GM18868 (cell line): Measurements from ENCODE around the gene SCN9A.
"Not testable (repeated sequence)": the region's sequence is repeated elsewhere in the genome, so short reads cannot be mapped to it uniquely, and the experiment has no call there.

Experiments used
- ATAC-seq: cut with Tn5 transposase; IDR thresholded peaks from one replicate; pipeline ENCODE4 v1.9.1; 2021; ENCODE audit warnings: mild to moderate bottlenecking, moderate library complexity; ENCODE audit not compliant: unreplicated experiment

Gene SCN9A

GRCh38 chr2:166337932-166338331 is 37.8 kb downstream of the SCN9A start:
- ATAC-seq = no peak

DNA sequence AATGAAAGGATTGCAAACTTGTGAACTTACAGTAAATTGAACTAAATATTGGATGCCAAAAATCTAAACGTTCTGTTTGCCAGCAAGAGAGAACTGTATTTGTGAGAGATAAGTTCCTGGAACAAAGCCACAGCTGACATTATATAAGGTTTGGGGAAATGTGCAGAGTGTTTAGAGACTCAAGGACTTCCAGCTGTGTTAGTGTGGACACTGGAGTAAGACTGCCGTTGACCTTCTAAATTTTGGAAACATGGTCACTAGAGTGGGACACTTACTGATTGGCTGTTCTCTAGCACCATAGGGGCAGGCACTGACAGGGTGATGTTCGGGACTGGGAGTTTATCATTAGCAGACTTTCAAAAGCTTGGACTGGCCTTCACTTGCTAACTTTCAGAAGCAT is 40.5 kb downstream of the SCN9A start:
- ATAC-seq = no peak

DNA sequence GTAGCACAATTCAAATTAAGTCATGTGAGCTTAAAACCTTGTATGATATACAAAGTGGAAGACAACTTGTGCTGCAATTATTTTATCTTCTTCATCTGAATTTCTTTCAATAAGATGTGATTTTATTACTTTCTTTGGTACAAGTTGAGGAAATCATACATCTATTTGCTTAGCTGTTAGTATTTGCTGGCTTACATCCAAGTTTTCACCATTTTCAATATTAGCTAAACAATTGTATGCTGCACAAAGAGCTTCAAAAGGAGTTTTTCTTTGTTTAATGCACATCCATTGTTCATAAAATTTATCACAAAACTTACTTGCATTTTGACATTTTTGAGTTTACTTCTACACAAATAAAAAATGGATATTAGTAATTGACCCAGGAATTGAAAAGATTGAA is 40.9 kb downstream of the SCN9A start:
- ATAC-seq = no peak

GRCh38 chr2:166333801-166334200 is 41.9 kb downstream of the SCN9A start:
- no peak for ATAC-seq

DNA sequence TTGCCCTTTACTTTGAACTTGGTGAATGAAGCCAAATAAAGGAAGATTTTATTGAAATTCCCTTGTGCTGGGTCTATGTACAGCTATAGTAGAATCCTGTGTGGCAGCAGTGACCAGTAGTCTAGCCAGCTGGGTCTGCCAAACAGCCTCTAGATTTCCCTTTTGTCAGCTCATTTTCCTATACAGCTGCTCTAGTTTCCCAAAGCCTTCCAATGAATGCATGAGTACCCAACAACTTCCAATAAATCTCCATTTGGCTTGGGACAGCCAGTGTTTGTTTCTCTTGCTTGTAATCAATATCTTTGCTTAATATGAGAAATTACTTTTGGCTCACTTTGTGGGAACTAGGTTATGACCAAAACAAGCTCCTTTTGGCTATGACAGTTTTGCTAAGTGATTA is 43.6 kb downstream of the SCN9A start:
- ATAC-seq = no peak

GRCh38 chr2:166331468-166331867 is 44.3 kb downstream of the SCN9A start:
- ATAC-seq = no peak

GRCh38 chr2:166329465-166329864 is 46.3 kb downstream of the SCN9A start:
- ATAC-seq = no peak

DNA sequence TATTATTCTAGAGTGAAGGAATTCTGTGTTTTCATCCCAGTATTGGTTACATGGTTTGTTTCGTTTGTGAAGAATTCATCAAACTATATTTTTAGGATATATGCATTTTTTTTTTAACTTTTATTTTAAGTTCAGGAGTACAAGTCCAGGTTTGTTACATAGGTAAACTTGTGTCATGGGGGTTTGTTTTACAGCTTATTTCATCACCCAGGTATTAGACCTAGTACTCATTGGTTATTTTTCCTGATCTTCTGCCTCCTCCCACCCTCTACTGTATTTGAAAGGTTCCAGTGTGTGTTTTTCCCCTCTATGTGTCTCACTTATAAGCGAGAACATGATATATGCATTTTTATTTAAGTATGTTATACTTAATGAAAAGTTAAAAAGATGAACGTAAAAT is 47.6 kb downstream of the SCN9A start:
- no peak for ATAC-seq

DNA sequence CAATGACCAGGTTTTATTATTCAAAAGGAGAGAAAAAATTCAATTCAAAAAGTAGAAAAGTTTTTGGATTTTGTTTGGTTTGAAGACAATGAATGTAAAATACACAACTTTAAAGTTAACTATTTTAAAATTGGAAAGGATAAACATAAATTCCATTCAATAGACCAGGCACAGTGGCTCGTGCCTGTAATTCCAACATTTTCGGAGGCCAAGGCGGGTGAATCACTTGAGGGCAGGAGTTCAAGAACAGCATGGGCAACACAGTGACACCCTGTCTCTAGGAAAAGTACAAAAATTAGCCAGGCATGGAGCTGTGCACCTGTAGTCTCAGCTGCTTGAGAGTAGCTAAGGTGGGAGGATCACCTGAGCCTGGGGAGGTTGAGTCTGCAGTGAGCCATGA is 54.7 kb downstream of the SCN9A start:
- ATAC-seq = no peak

DNA sequence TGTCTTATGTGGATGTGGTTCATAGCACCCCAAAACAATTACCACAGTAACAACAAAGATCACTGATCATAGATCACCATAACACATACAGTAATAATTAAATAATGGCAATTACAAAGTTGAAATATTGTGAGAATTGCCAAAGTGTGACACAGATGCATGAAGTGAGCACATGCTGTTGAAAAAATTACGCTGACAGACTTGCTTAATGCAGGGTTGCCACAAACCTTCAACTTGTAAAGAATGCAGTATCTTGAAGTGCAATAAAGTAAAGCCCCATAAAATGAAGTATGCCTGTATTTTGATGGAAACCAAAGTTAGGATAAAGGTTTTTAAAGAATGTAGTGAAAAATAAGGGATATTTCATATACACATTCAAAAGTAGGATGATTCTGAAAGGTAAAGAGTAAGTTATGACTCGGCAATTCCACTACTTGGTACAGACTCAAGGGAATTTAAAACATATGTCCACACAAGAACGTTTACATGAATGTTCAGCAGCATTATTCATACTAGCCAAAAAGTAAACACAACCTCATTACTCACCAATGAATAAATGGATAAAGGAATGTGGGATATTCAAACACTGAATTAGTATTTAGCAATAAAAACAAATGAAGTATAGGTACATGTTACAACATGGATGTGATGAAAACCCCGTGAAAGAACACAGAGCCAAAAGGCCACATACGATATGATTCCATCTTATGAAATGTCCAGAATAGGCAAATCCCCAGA is 61.6 kb downstream of the SCN9A start:
- no peak for ATAC-seq

- ATAC-seq = not testable (repeated sequence)
These were observed 62.9 kb downstream of the SCN9A start for GRCh38 chr2:166312863-166313262.

GRCh38 chr2:166307326-166307725 is 68.4 kb downstream of the SCN9A start:
- no peak for ATAC-seq

- no peak for ATAC-seq
These were observed 71.1 kb downstream of the SCN9A start for GRCh38 chr2:166304656-166305055.

DNA sequence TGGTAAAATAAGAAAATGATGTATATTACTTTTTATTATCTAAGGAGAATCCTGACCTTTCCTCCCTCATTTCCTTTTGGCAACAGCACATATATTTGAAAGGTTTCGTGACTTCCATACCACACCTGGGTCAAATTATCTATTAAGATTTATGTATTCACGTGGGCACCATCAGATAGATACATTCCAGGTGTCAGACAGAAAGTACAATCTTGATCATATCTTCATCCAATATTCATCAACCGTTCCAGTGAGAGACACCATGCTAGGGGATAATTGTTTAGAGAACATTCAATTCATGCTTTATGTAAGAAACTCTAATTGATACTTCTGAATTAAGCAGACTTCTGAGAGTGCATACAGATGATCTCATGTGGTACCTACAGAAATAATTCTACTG is 73.7 kb downstream of the SCN9A start:
- no peak for ATAC-seq

GRCh38 chr2:166297951-166298350 is 77.8 kb downstream of the SCN9A start:
- no peak for ATAC-seq

DNA sequence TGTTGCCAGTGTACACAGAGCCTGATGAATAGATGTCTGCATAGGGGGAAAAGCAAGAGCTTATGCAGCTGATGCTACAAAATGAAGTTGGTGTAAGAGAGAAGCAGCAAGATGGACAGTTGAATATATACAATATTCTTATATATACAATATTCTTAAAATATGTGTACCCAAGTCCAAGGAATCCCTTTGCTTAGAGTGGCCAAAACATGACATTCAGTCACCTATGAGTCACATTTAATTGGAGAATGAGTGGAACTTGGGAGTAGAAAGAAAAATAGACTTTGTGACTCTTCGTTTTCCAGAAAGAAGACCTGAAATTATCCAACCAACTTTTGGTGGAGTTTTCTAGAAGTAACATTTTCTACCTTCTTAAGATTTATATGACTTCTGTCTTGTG is 81.8 kb downstream of the SCN9A start:
- ATAC-seq = no peak

GRCh38 chr2:166285215-166285614 is 90.5 kb downstream of the SCN9A start:
- no peak for ATAC-seq

DNA sequence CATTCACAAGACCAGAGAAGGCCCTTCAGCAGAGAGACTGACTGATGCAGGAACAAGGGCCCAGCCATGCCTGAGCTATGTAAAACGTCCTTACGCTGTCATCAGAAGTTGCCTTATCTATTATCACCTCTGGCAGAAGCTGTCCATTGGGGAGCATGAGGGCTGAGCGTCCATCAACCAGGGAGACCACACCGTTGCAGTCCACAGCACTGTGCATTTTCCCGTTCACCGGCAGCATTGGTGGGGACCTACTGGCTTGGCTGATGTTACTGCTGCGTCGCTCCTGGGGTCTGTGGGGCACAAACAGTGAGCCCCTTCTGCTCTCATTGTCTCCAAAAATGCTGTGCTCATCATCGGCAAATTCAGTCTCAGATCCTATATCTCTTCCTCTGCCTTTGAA is 91.4 kb downstream of the SCN9A start:
- ATAC-seq = no peak

DNA sequence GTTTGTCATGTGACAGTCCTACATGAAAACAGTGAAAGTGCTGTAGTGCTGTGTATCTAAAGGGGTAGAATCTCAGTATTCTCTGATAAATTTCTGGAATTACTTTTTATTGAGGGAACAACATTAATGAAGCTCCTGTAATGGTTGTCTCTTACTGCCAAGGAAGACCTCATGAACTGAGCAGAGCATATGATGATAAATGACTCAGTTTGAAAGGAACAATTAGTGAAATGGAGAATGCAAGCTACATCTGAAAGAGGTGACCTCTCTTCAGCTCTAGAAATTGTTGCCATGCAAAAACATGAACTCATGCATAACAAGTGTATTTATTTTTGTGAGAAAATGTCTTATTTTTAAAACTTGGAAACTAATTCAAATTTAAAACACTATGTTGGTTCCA is 93.6 kb downstream of the SCN9A start:
- peak; percentile 66 for ATAC-seq

DNA sequence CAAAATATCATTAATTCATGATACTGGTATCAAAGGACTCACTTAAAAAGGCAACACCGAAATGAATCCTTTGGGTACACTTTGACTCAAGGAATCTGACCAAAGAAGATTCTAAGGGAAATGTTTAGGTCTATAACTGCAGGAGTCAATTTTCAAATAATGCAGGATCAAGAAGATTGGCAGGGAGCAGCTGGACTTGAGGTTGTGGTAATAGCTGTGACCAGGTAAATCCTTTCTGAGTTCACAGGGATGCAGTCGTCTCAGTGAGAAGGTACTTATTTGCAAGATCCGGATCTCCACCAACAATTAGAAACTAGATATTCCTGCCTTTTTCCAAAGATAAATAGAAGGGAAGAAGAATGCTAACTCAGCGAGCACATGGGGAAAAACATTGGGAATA is 96.9 kb downstream of the SCN9A start:
- ATAC-seq = no peak

DNA sequence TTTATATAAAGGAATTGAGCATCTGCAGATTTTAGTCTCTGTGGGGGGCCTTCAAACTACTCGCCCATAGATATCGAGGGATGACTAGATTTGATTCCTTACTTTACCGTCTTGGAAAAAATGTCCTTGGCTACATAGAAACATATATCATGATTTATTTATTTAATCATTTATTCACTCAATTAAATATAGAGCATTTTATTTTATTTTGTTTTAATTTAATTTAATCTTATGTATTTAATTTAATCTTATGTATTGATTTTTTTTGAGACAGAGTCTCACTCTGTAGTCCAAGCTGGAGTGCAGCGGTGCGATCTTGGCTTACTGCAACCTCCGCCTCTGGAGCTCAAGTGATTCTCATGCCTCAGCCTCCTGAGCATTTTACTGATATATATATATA is 105.4 kb downstream of the SCN9A start:
- ATAC-seq = no peak

DNA sequence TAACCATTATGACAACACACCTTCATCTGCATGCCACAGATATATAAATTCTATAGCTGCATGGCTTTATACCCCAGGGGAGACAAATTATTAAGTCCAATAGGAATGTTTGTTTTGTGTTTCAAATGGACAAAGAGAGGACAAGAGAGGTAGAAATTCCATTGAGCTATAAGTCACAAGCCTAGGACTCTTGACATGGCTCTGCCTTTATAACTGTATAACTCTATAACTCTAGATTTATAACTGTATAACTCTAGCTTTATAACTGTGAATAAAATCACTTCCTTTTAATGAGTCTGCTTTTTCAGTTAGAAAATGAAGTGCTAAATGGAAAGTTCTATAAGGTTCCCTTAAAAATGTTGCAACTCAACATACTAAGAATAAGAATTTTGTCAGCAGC is 106.4 kb downstream of the SCN9A start:
- ATAC-seq = no peak

DNA sequence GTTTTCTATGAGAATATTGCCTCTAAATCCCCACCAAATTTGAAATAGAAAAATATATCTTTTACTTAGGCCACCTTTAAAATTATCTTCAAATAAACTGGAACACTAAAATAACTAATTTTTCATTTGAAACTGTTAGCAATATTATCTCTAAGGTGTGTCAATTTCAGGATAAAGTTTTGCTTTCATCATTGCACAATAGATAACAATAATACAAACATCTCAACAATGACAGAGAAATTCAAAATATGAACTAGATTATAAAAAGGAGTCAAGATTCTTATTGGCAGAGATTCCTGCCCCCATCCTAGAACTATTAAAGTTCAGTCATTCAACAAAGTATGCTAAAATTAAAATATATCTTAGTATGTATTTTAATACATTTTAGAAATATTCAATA is 117.9 kb downstream of the SCN9A start:
- ATAC-seq = no peak
